Neural cell (in vitro differentiated cells): ENCODE data around the gene UVRAG. TPM values are rescaled to one million over a fixed set of nuclear protein-coding genes. Genes with fewer than 3 reads are reported as not detected.

Experiments used
- H2AFZ ChIP-seq: fragments of 200-600, 300-800 bp; sonication (generic), shearing (Covaris generic); 2 replicates; pipeline ENCODE4 v1.6.0; 2014; ENCODE audit warnings: low read depth, mild to moderate bottlenecking, antibody characterized with exemption, low read length, moderate library complexity
- H3F3A ChIP-seq: fragments of 200-600 bp; shearing (Covaris generic); 2 replicates; pipeline ENCODE4 v1.6.1; 2016; ENCODE audit warnings: mild to moderate bottlenecking, moderate library complexity, mixed read lengths, antibody characterized with exemption, low read length; ENCODE audit not compliant: insufficient read depth, poor library complexity, severe bottlenecking
- H3K27ac ChIP-seq: fragments of 200-600, 300-800 bp; sonication (generic), shearing (Covaris generic); 2 replicates; pipeline ENCODE4 v1.5.1; 2014; ENCODE audit warnings: mild to moderate bottlenecking, low read length, moderate library complexity
- H3K27me3 ChIP-seq: fragments of 300-800, 200-600 bp; sonication (generic), shearing (Covaris generic); 2 replicates; pipeline ENCODE4 v1.6.0; 2014; ENCODE audit warnings: mild to moderate bottlenecking, low read depth, low read length, moderate library complexity; ENCODE audit not compliant: insufficient read depth
- H3K36me3 ChIP-seq: fragments of 300-800, 200-600 bp; sonication (generic), shearing (Covaris generic); 2 replicates; pipeline ENCODE4 v1.5.1; 2014; ENCODE audit warnings: mild to moderate bottlenecking, antibody characterized with exemption, low read length, moderate library complexity; ENCODE audit not compliant: insufficient read depth
- H3K4me2 ChIP-seq: fragments of 300-800, 200-600 bp; sonication (generic), shearing (Covaris generic); 2 replicates; pipeline ENCODE4 v1.6.0; 2014; ENCODE audit warnings: mild to moderate bottlenecking, low read length
- H3K4me3 ChIP-seq: fragments of 300-800, 200-600 bp; sonication (generic), shearing (Covaris generic); 2 replicates; pipeline ENCODE4 v1.5.1; 2014; ENCODE audit warnings: mild to moderate bottlenecking, low read length, moderate library complexity
- H3K79me2 ChIP-seq: fragments of 200-600 bp; shearing (Covaris generic); replicated peaks from 2 replicates; pipeline ENCODE4 v1.6.0; 2014; ENCODE audit warnings: mild to moderate bottlenecking, low read length, moderate library complexity; ENCODE audit not compliant: insufficient read depth
- H3K9ac ChIP-seq: fragments of 300-800, 200-600 bp; sonication (generic), shearing (Covaris generic); 2 replicates; pipeline ENCODE4 v1.6.1; 2016; ENCODE audit warnings: mild to moderate bottlenecking, low read length, mixed read lengths
- H3K9me2 ChIP-seq: fragments of 200-600 bp; shearing (Covaris generic); 2 replicates; pipeline ENCODE4 v1.6.1; 2016; ENCODE audit warnings: mild to moderate bottlenecking, low read length, mixed read lengths; ENCODE audit not compliant: insufficient read depth
- H3K9me3 ChIP-seq: fragments of 200-600, 300-800 bp; sonication (generic), shearing (Covaris generic); 2 replicates; pipeline ENCODE4 v1.6.1; 2016; ENCODE audit warnings: mild to moderate bottlenecking, mixed run types, low read length, moderate library complexity, mixed read lengths
- H4K20me1 ChIP-seq: fragments of 200-600 bp; shearing (Covaris generic); 2 replicates; pipeline ENCODE4 v1.6.1; 2016; ENCODE audit warnings: mild to moderate bottlenecking, mixed run types; ENCODE audit not compliant: insufficient read depth
- EP300 ChIP-seq: fragments of 450-650 bp; conservative IDR thresholded peaks from 2 replicates; pipeline ENCODE4 v1.6.1; 2014; ENCODE audit warnings: antibody characterized with exemption, mild to moderate bottlenecking, moderate library complexity; ENCODE audit not compliant: poor library complexity, severe bottlenecking
- EZH2 ChIP-seq: fragments of 200-600, 300-800 bp; shearing (Covaris generic), sonication (generic); IDR thresholded peaks from 2 replicates; pipeline ENCODE4 v1.6.1; 2014; ENCODE audit warnings: antibody characterized with exemption, low read length, borderline replicate concordance, mild to moderate bottlenecking; ENCODE audit not compliant: insufficient read depth, poor library complexity, severe bottlenecking
- MXI1 ChIP-seq: fragments of 450-650 bp; conservative IDR thresholded peaks from 2 replicates; pipeline ENCODE4 v1.6.1; 2014; ENCODE audit warnings: antibody characterized with exemption, mild to moderate bottlenecking; ENCODE audit not compliant: poor library complexity, severe bottlenecking
- POLR2AphosphoS5 ChIP-seq: IDR thresholded peaks from 2 replicates; pipeline ENCODE4 v1.6.1; 2012
- RAD21 ChIP-seq: fragments of 450-650 bp; conservative IDR thresholded peaks from 2 replicates; pipeline ENCODE4 v1.6.1; 2014; ENCODE audit warnings: antibody characterized with exemption, mild to moderate bottlenecking, moderate library complexity
- SMC3 ChIP-seq: fragments of 450-650 bp; conservative IDR thresholded peaks from 2 replicates; pipeline ENCODE4 v1.6.1; 2014; ENCODE audit warnings: antibody characterized with exemption, mild to moderate bottlenecking, moderate library complexity; ENCODE audit not compliant: poor library complexity
- TAF1 ChIP-seq: IDR thresholded peaks from 2 replicates; pipeline ENCODE4 v1.6.1; 2012; ENCODE audit warnings: low read depth
- polyA plus RNA-seq: library from polyadenylated mRNA; depleted of rRNA; stranded (reverse); fragments of >200 nt; gene quantifications from 2 replicates; pipeline ENCODE4 v1.2.3, GENCODE V29; 2014
- TF ChIP-seq, protein P1 (sequence below): fragments of 450-650 bp; IDR thresholded peaks from 2 replicates; pipeline ENCODE4 v1.5.1; 2014; ENCODE audit warnings: antibody characterized with exemption, mild to moderate bottlenecking, moderate library complexity; ENCODE audit not compliant: poor library complexity, severe bottlenecking
- TF ChIP-seq, protein P2 (sequence below): IDR thresholded peaks from 2 replicates; pipeline ENCODE4 v1.6.1; 2012; ENCODE audit warnings: borderline replicate concordance

Gene UVRAG
- polyA plus RNA-seq, 1 donor from 2014 or later = 31.6 TPM

DNA sequence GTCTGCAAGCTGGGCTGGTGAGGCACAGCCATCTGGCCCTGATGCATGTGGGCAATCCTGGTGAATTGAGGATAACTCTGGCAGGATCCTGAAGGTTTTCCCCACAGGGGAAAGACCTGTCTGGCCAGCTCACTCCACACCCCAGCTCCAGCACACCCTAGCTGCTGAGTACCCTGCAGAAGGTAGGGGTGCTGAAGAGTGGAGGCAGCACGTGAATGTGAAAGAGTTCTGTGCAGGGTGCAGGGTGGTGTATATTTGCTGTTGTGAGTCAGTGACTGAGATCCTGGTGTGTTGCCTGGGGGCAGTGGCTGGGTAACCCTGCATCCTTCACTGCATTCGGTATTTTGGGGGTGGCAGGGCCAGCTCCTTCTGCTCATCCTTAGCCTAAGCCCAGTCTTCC, 24.0 kb upstream of the UVRAG start:
- TF ChIP-seq EP300 (no peak), MXI1 (no peak), EZH2 (no peak), RAD21 (no peak), TAF1 (no peak), SMC3 (no peak), POLR2AphosphoS5 (no peak)
- TF ChIP-seq, protein P1, sequence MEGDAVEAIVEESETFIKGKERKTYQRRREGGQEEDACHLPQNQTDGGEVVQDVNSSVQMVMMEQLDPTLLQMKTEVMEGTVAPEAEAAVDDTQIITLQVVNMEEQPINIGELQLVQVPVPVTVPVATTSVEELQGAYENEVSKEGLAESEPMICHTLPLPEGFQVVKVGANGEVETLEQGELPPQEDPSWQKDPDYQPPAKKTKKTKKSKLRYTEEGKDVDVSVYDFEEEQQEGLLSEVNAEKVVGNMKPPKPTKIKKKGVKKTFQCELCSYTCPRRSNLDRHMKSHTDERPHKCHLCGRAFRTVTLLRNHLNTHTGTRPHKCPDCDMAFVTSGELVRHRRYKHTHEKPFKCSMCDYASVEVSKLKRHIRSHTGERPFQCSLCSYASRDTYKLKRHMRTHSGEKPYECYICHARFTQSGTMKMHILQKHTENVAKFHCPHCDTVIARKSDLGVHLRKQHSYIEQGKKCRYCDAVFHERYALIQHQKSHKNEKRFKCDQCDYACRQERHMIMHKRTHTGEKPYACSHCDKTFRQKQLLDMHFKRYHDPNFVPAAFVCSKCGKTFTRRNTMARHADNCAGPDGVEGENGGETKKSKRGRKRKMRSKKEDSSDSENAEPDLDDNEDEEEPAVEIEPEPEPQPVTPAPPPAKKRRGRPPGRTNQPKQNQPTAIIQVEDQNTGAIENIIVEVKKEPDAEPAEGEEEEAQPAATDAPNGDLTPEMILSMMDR = no peak
- TF ChIP-seq, protein P2, sequence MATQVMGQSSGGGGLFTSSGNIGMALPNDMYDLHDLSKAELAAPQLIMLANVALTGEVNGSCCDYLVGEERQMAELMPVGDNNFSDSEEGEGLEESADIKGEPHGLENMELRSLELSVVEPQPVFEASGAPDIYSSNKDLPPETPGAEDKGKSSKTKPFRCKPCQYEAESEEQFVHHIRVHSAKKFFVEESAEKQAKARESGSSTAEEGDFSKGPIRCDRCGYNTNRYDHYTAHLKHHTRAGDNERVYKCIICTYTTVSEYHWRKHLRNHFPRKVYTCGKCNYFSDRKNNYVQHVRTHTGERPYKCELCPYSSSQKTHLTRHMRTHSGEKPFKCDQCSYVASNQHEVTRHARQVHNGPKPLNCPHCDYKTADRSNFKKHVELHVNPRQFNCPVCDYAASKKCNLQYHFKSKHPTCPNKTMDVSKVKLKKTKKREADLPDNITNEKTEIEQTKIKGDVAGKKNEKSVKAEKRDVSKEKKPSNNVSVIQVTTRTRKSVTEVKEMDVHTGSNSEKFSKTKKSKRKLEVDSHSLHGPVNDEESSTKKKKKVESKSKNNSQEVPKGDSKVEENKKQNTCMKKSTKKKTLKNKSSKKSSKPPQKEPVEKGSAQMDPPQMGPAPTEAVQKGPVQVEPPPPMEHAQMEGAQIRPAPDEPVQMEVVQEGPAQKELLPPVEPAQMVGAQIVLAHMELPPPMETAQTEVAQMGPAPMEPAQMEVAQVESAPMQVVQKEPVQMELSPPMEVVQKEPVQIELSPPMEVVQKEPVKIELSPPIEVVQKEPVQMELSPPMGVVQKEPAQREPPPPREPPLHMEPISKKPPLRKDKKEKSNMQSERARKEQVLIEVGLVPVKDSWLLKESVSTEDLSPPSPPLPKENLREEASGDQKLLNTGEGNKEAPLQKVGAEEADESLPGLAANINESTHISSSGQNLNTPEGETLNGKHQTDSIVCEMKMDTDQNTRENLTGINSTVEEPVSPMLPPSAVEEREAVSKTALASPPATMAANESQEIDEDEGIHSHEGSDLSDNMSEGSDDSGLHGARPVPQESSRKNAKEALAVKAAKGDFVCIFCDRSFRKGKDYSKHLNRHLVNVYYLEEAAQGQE = no peak
- Histone ChIP-seq H3K9me2 (no peaks in the 10 kb centered on the region), H3K27ac (no peak overlapping the region), H2AFZ (no peak overlapping the region), H3K4me2 (no peak overlapping the region), H3F3A (no peaks in the 10 kb centered on the region), H3K79me2 (no peaks in the 10 kb centered on the region), H4K20me1 (no peaks in the 10 kb centered on the region), H3K9me3 (no peaks in the 10 kb centered on the region), H3K27me3 (no peaks in the 10 kb centered on the region), H3K4me3 (no peak overlapping the region), H3K9ac (no peak overlapping the region), H3K36me3 (no peaks in the 10 kb centered on the region)

DNA sequence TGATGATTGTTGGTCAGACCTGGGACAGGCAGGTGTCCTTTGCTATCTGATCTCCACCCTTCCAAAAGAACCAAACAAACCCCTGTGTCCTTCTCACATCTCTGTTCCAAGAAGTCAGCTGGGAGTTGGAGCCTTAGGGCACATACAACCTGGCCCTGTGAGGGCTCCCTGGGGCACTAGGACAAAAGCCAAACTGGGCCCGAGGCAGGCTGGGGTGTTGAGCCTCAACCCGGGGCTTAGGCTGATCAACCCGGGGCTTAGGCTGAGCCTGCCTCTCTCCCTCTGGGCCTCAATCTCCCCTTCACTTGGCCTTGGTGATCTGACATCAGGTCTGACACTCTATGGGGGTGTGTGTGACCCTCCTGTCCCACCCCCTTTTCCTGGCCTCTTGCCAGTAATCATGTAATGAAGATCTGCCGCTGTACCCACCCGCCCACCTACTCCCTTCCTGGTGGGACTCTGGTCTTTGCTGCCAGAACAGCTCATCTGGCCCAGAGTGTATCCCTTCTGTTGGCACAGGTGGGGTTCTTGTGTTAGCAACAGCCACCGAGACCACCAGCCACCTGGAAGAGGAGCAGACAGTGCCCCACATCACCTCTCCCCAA, 22.8 kb upstream of the UVRAG start:
- Histone ChIP-seq H3K4me3 (no peak overlapping the region), H3F3A (no peaks in the 10 kb centered on the region), H3K9ac (no peak overlapping the region), H3K9me3 (no peaks in the 10 kb centered on the region), H3K4me2 (no peak overlapping the region), H3K36me3 (no peaks in the 10 kb centered on the region), H4K20me1 (no peaks in the 10 kb centered on the region), H3K27ac (no peak overlapping the region), H3K79me2 (no peaks in the 10 kb centered on the region), H2AFZ (no peak overlapping the region), H3K9me2 (no peaks in the 10 kb centered on the region), H3K27me3 (no peaks in the 10 kb centered on the region)
- no peak for TF ChIP-seq EZH2
- TF ChIP-seq SMC3 = no peak
- no peak for TF ChIP-seq TAF1
- no peak for TF ChIP-seq POLR2AphosphoS5
- no peak for TF ChIP-seq RAD21
- TF ChIP-seq EP300 = no peak
- TF ChIP-seq, protein P1 = no peak
- TF ChIP-seq MXI1 = no peak
- TF ChIP-seq, protein P2 = no peak
